ENCODE measurements around the gene UNC119B.

- TF ChIP-seq CTCF (conservative IDR thresholded peaks at IDR 0.05): no peak
- no peak for TF ChIP-seq ZFX (IDR thresholded peaks at IDR 0.05)
Observed at GRCh38 chr12:120711411-120711810, 1.2 kb downstream of the UNC119B start.
